ENCODE results near the gene CPAMD8.

Gene CPAMD8

DNA sequence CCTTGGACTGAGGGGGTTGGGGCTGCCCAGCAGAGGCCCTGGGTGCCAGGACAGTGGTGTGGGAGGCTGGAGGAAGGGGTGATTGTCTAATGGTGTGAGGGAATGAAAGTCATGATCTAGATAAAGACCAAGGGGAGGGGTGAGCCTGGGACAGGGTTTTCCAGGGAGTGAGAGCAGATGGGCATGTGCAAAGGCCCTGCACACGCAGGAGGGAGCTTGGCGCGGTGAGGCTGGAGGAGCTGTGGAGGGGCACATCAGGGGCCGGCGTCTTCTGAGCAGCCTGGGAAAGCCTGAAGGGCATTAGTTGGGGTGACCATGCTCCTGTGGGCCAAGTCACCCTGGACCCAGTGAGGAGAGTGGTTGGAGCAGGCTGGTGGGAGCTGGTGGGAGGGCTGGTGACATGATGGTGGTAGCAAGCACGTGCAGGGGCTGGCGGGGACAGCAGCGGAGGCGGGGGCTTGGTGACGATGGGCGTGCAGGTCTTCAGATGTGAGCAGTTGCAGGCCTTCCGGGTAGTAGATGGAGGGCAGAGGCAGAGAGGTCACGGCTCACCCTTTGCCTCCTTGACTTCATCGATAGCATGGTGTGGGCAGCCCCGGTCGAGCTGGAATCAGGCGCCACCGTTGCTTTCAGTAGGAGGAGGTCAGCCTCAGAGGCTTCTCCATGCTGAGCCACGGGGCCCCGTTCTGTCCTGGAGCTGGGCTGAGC is 158.0 kb downstream of the CPAMD8 start:
- H3K4me3 ChIP-seq (ENCODE audit: low read depth, low read length): no peak overlapping the region
- no peak for DNase-seq (ENCODE audit: low read depth)
- TF ChIP-seq, protein P1, sequence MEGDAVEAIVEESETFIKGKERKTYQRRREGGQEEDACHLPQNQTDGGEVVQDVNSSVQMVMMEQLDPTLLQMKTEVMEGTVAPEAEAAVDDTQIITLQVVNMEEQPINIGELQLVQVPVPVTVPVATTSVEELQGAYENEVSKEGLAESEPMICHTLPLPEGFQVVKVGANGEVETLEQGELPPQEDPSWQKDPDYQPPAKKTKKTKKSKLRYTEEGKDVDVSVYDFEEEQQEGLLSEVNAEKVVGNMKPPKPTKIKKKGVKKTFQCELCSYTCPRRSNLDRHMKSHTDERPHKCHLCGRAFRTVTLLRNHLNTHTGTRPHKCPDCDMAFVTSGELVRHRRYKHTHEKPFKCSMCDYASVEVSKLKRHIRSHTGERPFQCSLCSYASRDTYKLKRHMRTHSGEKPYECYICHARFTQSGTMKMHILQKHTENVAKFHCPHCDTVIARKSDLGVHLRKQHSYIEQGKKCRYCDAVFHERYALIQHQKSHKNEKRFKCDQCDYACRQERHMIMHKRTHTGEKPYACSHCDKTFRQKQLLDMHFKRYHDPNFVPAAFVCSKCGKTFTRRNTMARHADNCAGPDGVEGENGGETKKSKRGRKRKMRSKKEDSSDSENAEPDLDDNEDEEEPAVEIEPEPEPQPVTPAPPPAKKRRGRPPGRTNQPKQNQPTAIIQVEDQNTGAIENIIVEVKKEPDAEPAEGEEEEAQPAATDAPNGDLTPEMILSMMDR (IDR thresholded peaks at IDR 0.05; ENCODE audit: low read depth, low read length): no peak
- TF ChIP-seq, protein P2, sequence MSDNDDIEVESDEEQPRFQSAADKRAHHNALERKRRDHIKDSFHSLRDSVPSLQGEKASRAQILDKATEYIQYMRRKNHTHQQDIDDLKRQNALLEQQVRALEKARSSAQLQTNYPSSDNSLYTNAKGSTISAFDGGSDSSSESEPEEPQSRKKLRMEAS (IDR thresholded peaks at IDR 0.05; ENCODE audit: low read depth, low read length): no peak
- TF ChIP-seq POLR2A (IDR thresholded peaks at IDR 0.05; ENCODE audit: extremely low read depth, insufficient read length) (no peak), MYC (IDR thresholded peaks at IDR 0.05; ENCODE audit: low read depth, low read length) (no peak)

DNA sequence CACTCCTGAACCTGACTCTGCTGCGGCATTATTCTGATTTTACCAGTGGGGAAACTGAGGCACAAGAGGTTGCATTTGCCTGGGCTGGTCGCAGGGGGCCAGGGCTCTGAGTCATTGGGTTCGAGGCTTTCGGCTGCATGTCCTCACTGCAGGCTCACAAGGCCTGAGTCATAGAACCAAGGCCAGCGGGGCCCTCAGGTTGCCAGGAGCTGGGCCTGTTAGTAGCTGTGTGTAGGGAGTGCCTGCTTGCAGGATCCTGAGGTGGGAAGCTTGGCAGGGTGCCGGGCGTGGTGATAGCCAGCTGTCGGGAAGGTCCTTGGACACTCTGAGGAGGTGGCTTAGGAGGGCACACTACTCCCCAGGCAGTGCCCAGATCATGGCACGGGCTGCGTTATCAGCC is 159.4 kb downstream of the CPAMD8 start:
- H3K4me3 ChIP-seq (ENCODE audit: low read depth, low read length): no peak overlapping the region
- no peak for TF ChIP-seq MYC (IDR thresholded peaks at IDR 0.05; ENCODE audit: low read depth, low read length)
- TF ChIP-seq, protein P2 (IDR thresholded peaks at IDR 0.05; ENCODE audit: low read depth, low read length): no peak
- no peak for TF ChIP-seq POLR2A (IDR thresholded peaks at IDR 0.05; ENCODE audit: extremely low read depth, insufficient read length)
- TF ChIP-seq, protein P1 (IDR thresholded peaks at IDR 0.05; ENCODE audit: low read depth, low read length): no peak
- DNase-seq (ENCODE audit: low read depth): no peak

DNA sequence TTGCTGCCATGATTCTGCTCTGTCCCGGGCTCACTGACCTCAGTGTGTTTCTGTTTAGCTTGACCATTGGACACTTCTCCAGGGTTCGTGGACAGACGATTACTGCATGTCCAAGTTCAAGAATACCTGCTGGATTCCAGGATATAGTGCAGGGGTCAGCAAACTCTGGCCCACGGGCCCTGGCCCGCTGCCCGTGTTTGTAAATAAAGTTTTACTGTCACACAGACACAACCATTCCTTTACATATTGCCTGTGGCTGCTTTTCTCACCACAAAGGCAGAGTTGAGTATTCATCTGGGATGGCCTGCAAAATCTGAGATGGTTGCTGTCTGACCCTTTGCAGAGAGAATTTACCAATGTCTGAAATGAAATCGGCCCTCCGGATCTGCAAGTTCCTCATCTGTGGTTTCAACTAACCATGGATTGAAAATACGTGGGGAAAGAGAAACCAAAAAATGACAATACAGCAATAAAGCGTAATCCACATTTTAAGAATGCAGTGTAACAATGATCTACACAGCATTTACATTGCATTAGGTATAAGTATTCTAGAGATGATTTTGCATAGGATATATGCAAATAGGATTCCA is 163.7 kb downstream of the CPAMD8 start:
- no peak overlapping the region for H3K4me3 ChIP-seq (ENCODE audit: low read depth, low read length)
- peak; percentile 83 for DNase-seq (ENCODE audit: low read depth)
- TF ChIP-seq, protein P1 (IDR thresholded peaks at IDR 0.05; ENCODE audit: low read depth, low read length): no peak
- TF ChIP-seq MYC (IDR thresholded peaks at IDR 0.05; ENCODE audit: low read depth, low read length) (no peak), POLR2A (IDR thresholded peaks at IDR 0.05; ENCODE audit: extremely low read depth, insufficient read length) (no peak)
- TF ChIP-seq, protein P2 (IDR thresholded peaks at IDR 0.05; ENCODE audit: low read depth, low read length): no peak

DNA sequence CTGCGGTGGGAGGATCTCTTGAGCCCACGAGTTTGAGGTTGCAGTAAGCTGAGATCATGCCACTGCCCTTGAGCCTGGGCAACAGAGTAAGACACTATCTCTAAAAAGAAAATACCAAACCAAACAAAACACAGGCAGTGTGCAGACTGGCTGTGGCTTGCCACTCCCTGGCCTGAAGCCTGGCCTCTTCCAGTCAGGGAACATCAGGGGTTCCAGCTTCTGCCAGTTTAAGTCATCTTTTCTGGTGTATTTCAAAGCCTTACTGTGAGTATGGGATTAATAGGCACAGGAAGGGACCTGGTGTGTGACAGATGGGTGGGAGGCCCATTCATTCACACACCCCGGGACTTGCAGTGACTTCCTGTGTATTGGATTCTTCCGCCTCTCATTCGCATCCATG is 164.8 kb downstream of the CPAMD8 start:
- DNase-seq (ENCODE audit: low read depth): no peak
- TF ChIP-seq POLR2A (IDR thresholded peaks at IDR 0.05; ENCODE audit: extremely low read depth, insufficient read length): no peak
- TF ChIP-seq MYC (IDR thresholded peaks at IDR 0.05; ENCODE audit: low read depth, low read length): no peak
- TF ChIP-seq, protein P2 (IDR thresholded peaks at IDR 0.05; ENCODE audit: low read depth, low read length): no peak
- TF ChIP-seq, protein P1 (IDR thresholded peaks at IDR 0.05; ENCODE audit: low read depth, low read length): no peak
- H3K4me3 ChIP-seq (ENCODE audit: low read depth, low read length): no peak overlapping the region

DNA sequence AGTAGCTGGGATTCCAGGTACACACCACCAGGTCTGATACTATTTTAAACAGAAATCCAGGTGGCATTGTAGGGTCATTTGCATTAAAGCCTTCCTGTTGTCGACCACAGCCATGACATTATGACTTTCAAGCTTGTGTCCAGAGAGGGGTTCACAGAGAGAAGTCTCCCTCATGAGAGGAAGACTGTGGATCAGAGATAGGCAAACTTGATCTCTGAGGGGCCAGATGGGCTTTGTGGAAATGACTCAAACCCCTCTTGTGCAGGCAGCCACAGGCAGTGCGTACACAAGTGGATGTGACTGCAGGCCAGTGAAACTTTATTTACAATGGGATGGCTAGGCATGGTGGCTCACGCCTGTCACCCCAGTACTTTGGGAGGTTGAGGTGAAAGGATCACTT is 165.6 kb downstream of the CPAMD8 start:
- no peak for DNase-seq (ENCODE audit: low read depth)
- TF ChIP-seq MYC (IDR thresholded peaks at IDR 0.05; ENCODE audit: low read depth, low read length) (no peak), POLR2A (IDR thresholded peaks at IDR 0.05; ENCODE audit: extremely low read depth, insufficient read length) (no peak)
- TF ChIP-seq, protein P2 (IDR thresholded peaks at IDR 0.05; ENCODE audit: low read depth, low read length): no peak
- TF ChIP-seq, protein P1 (IDR thresholded peaks at IDR 0.05; ENCODE audit: low read depth, low read length): no peak

More for the DNA sequence above, 165.6 kb downstream of the CPAMD8 start:
- H3K4me3 ChIP-seq (ENCODE audit: low read depth, low read length): no peak overlapping the region

All from NB4 (cell line).